Chondrocyte (in vitro differentiated cells): Measurements from ENCODE around the gene ZYG11A. TPM values are rescaled to one million over a fixed set of nuclear protein-coding genes. Genes with fewer than 3 reads are reported as not detected.

Experiments used
- DNase-seq: peaks from one replicate; pipeline ENCODE4 v3.0.0; 2021; ENCODE audit warnings: mixed read lengths, low spot score
- H3K27ac Mint-ChIP-seq: one replicate; pipeline ENCODE4 v1.8.0; 2021; ENCODE audit warnings: mild to moderate bottlenecking, moderate library complexity, mixed read lengths; ENCODE audit not compliant: unreplicated experiment
- H3K27me3 Mint-ChIP-seq: 2 replicates; pipeline ENCODE4 v1.8.0; 2021; ENCODE audit warnings: low read depth, mixed read lengths
- H3K36me3 Mint-ChIP-seq: 2 replicates; pipeline ENCODE4 v1.8.0; 2021; ENCODE audit warnings: low read depth, mixed read lengths
- H3K4me1 Mint-ChIP-seq: 2 replicates; pipeline ENCODE4 v1.8.0; 2021; ENCODE audit warnings: low read depth, mild to moderate bottlenecking, mixed read lengths
- H3K4me3 Mint-ChIP-seq: one replicate; pipeline ENCODE4 v1.8.0; 2021; ENCODE audit warnings: mild to moderate bottlenecking, moderate library complexity, mixed read lengths; ENCODE audit not compliant: unreplicated experiment
- H3K9me3 Mint-ChIP-seq: 2 replicates; pipeline ENCODE4 v1.8.0; 2021; ENCODE audit warnings: low read depth, mixed read lengths
- total RNA-seq: library from RNA; stranded (reverse); gene quantifications from 3 replicates; pipeline ENCODE4 v1.2.1, GENCODE V29; 2021
- TF ChIP-seq, protein P1 (sequence below): fragments of 200-600 bp; sonication (generic); IDR thresholded peaks from 2 replicates; pipeline ENCODE4 v1.5.0; 2021; ENCODE audit warnings: antibody characterized with exemption, mild to moderate bottlenecking, moderate library complexity

Gene ZYG11A
- total RNA-seq, 1 donor from 2014 or later: 0.62 TPM

DNA sequence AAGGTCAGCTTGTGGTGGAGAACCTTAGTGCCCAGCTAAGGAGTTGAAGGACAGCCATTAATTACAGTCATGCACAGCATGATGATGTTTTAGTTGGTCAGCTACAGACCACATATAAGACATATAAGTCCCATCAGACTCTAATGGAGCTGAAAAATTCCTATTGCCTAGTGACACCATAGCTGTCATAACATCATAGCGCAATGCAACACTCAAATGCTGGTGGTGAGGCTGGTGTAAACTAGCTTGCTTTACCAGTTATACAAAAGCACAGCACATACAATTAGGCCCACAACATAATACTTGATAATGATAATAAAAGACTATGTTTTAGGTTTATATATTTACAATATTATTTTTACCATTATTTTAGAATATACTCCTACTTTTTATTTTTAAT lies 75.0 kb downstream of the ZYG11A start:
- DNase-seq: no peak
- H3K36me3 Mint-ChIP-seq: no peaks in the 10 kb centered on the region
- H3K4me1 Mint-ChIP-seq: peaks cover 8% of the 10 kb centered on the region
- TF ChIP-seq, protein P1, sequence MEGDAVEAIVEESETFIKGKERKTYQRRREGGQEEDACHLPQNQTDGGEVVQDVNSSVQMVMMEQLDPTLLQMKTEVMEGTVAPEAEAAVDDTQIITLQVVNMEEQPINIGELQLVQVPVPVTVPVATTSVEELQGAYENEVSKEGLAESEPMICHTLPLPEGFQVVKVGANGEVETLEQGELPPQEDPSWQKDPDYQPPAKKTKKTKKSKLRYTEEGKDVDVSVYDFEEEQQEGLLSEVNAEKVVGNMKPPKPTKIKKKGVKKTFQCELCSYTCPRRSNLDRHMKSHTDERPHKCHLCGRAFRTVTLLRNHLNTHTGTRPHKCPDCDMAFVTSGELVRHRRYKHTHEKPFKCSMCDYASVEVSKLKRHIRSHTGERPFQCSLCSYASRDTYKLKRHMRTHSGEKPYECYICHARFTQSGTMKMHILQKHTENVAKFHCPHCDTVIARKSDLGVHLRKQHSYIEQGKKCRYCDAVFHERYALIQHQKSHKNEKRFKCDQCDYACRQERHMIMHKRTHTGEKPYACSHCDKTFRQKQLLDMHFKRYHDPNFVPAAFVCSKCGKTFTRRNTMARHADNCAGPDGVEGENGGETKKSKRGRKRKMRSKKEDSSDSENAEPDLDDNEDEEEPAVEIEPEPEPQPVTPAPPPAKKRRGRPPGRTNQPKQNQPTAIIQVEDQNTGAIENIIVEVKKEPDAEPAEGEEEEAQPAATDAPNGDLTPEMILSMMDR: no peak
- H3K27me3 Mint-ChIP-seq: peaks cover 4% of the 10 kb centered on the region
- no peak overlapping the region for H3K4me3 Mint-ChIP-seq
- H3K9me3 Mint-ChIP-seq: no peaks in the 10 kb centered on the region
- no peak overlapping the region for H3K27ac Mint-ChIP-seq

DNA sequence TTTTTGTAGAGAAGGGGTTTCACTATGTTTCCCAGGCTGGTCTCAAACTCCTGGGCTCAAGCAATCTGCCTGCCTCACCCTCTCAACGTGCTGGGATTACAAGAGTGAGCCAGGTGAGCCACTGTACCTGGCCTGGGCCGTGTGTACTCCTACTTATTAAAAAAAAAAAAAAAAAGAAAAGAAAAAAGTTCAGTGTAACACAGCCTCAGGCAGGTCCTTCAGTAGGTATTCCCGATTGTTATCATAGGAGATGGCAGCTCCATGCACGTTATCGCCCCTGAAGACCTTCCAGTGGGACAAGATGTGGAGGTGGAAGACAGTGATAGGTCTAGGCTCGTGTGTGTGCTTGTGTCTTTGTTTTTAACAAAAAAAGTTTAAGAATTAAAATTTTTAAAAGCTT lies 75.6 kb downstream of the ZYG11A start:
- no peak for DNase-seq
- Mint-ChIP-seq H3K27ac (no peak overlapping the region), H3K36me3 (no peaks in the 10 kb centered on the region), H3K4me1 (peaks cover 8% of the 10 kb centered on the region), H3K4me3 (no peak overlapping the region), H3K27me3 (peaks cover 4% of the 10 kb centered on the region), H3K9me3 (no peaks in the 10 kb centered on the region)
- TF ChIP-seq, protein P1: no peak

DNA sequence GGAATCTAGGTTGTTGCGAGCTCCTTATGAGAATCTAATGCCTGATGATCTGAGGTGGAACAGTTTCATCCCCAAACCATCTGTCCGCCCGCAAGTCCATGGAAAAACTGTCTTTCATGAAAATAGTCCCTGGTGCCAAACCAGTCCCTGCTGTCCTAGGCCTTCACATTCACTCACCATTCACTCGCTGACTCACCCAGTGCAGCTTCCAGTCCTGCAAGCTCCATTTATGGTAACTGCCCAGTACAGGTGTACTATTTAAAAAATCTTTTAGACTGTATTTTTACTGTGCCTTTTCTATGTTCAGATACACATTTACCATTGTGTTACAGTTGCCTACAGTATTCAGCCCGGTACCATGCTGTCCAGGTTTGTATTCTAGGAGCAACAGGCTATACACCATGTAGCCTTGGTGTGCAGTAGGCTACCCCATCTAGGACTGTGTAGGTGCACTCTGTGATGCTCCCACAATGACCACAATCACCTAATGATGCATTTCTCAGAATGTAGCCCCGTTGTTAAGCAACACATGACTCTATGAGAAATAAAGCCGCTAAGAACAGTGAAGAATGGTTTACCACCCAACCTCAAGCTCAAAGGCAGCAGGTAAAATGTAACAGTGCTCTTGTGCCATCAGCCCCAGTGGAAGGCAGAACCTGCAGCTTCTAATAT lies 76.6 kb downstream of the ZYG11A start:
- TF ChIP-seq, protein P1: no peak
- H3K36me3 Mint-ChIP-seq: no peaks in the 10 kb centered on the region
- H3K27me3 Mint-ChIP-seq: peaks cover 4% of the 10 kb centered on the region
- H3K4me3 Mint-ChIP-seq: no peak overlapping the region
- no peak overlapping the region for H3K27ac Mint-ChIP-seq
- no peaks in the 10 kb centered on the region for H3K9me3 Mint-ChIP-seq
- peaks cover 8% of the 10 kb centered on the region for H3K4me1 Mint-ChIP-seq
- DNase-seq: no peak

DNA sequence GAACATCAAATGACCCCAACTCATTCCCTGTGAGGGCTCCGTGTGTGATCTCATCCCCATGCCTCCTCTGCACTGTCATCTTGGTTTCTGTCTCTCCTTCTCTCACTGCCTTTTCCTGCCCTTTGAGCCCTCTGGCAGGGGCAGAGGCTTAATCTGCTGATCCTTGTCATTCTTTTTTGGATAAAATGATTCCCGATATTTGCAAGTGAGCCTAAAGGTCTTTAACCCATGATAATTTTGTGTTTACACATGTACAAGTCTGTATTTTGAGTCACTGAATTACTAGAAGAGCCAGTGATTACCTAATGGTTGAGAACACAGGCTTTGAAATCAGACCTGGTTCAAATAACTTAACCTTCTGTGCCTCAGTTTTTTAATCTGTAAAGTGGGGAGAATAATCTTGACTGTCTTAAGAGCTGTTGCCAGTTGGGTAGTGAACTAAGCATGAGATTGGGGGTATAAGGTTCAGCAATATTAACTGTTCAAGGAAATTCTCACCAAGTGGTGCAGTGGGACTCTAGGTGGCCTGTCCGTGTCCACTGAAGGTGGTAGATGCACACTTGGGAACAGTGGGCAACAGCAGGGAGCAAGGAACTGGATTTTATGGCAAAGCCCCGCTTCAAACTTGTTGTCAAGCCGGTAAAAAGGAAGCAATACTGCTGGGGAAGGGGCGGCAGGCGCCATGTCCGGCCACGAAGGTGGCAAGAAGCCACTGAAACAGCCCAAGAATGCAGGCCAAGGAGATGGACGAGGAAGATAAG lies 77.3 kb downstream of the ZYG11A start:
- Mint-ChIP-seq H3K4me3 (peak overlapping the region; percentile 39), H3K4me1 (peaks cover 8% of the 10 kb centered on the region), H3K27ac (no peak overlapping the region), H3K36me3 (no peaks in the 10 kb centered on the region), H3K9me3 (no peaks in the 10 kb centered on the region), H3K27me3 (peaks cover 4% of the 10 kb centered on the region)
- no peak for DNase-seq
- TF ChIP-seq, protein P1: no peak

DNA sequence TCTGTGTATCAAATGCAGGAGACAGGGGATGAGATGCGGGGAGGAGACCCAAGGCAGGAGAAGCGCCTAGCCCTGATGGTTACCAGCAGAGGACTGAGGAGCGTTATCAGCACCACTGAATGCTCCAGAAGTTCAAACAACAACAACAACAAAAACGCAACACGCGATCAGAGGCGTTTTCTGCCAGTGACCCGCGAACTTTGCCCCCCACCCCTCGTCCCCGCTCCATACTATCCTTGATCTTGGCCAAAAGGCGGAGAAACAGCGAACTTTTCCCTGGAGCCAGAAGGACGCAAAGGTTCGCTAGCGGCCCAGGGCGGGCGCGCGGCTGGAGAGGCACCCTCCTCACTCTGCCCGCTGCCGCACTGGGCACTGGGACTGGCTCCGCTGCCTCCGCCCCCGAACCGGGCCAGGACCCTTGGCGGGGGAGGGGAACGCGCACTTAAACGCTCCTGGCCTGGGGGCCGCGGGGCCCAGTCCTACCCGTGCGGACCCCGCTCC lies 78.3 kb downstream of the ZYG11A start:
- Mint-ChIP-seq H3K9me3 (no peaks in the 10 kb centered on the region), H3K36me3 (no peaks in the 10 kb centered on the region), H3K27ac (no peak overlapping the region), H3K4me1 (peaks cover 8% of the 10 kb centered on the region), H3K27me3 (peaks cover 4% of the 10 kb centered on the region), H3K4me3 (peak overlapping the region; percentile 75)
- DNase-seq: no peak
- TF ChIP-seq, protein P1: no peak
